GM23338 (cell line): ENCODE measurements around the gene RIPPLY2. TPM values are rescaled to one million over a fixed set of nuclear protein-coding genes. Genes with fewer than 3 reads are reported as not detected.

ENCODE experiments used
- ATAC-seq: fragments of 200-7000 bp; cut with Tn5 transposase; 3 replicates; pipeline ENCODE4 v1.9.1; 2020
- DNase-seq: peaks from one replicate; pipeline ENCODE4 v3.0.0-alpha.2; 2015; ENCODE audit warnings: low spot score
- H2AFZ ChIP-seq: fragments of 200-600 bp; sonication (generic); 2 replicates; pipeline ENCODE4 v1.8.0; 2016; ENCODE audit warnings: antibody characterized with exemption, mild to moderate bottlenecking, moderate library complexity
- H3F3A ChIP-seq: fragments of 200-600 bp; sonication (generic); replicated peaks from 2 replicates; pipeline ENCODE4 v1.8.0; 2017; ENCODE audit warnings: antibody characterized with exemption, mixed run types, low read depth
- H3K27ac ChIP-seq: fragments of 200-600 bp; sonication (generic); 2 replicates; pipeline ENCODE4 v1.6.1; 2016; ENCODE audit warnings: low read depth
- H3K27me3 ChIP-seq: fragments of 200-600 bp; sonication (generic); 2 replicates; pipeline ENCODE4 v1.8.0; 2016; ENCODE audit warnings: mild to moderate bottlenecking, mixed run types, moderate library complexity; ENCODE audit not compliant: insufficient read depth
- H3K36me3 ChIP-seq: fragments of 200-600 bp; sonication (generic); 2 replicates; pipeline ENCODE4 v1.8.0; 2016; ENCODE audit warnings: mild to moderate bottlenecking; ENCODE audit not compliant: insufficient read depth
- H3K4me1 ChIP-seq: fragments of 200-600 bp; sonication (generic); 2 replicates; pipeline ENCODE4 v1.8.0; 2016; ENCODE audit warnings: mild to moderate bottlenecking, moderate library complexity; ENCODE audit not compliant: insufficient read depth
- H3K4me2 ChIP-seq: fragments of 200-600 bp; sonication (generic); 2 replicates; pipeline ENCODE4 v1.7.1; 2017; ENCODE audit warnings: mixed run types
- H3K4me3 ChIP-seq: fragments of 200-600 bp; sonication (generic); 2 replicates; pipeline ENCODE4 v1.6.1; 2016; ENCODE audit warnings: mixed run types
- H3K79me2 ChIP-seq: fragments of 200-600 bp; sonication (generic); replicated peaks from 2 replicates; pipeline ENCODE4 v1.8.0; 2017; ENCODE audit warnings: mild to moderate bottlenecking; ENCODE audit not compliant: insufficient read depth
- H3K9me2 ChIP-seq: fragments of 200-600 bp; sonication (generic); 2 replicates; pipeline ENCODE4 v1.8.0; 2017; ENCODE audit not compliant: insufficient read depth
- H4K20me1 ChIP-seq: fragments of 200-600 bp; sonication (generic); replicated peaks from 2 replicates; pipeline ENCODE4 v1.8.0; 2017; ENCODE audit warnings: mild to moderate bottlenecking; ENCODE audit not compliant: insufficient read depth
- H3K27ac Mint-ChIP-seq: 2 replicates; pipeline ENCODE4 v1.8.0; 2020; ENCODE audit warnings: inconsistent platforms, mild to moderate bottlenecking, moderate library complexity, mixed read lengths
- H3K27me3 Mint-ChIP-seq: 3 replicates; pipeline ENCODE4 v1.8.0; 2022; ENCODE audit warnings: low read depth, mild to moderate bottlenecking, moderate library complexity, mixed read lengths, inconsistent platforms; ENCODE audit not compliant: insufficient read depth, poor library complexity
- H3K36me3 Mint-ChIP-seq: 3 replicates; pipeline ENCODE4 v1.8.0; 2021; ENCODE audit warnings: low read depth, mild to moderate bottlenecking, inconsistent platforms, moderate library complexity, mixed read lengths
- H3K4me1 Mint-ChIP-seq: 3 replicates; pipeline ENCODE4 v1.8.0; 2020; ENCODE audit warnings: mild to moderate bottlenecking, inconsistent platforms, mixed read lengths
- H3K4me3 Mint-ChIP-seq: 3 replicates; pipeline ENCODE4 v1.8.0; 2021; ENCODE audit warnings: moderate library complexity, mild to moderate bottlenecking, inconsistent platforms, mixed read lengths
- H3K9me3 Mint-ChIP-seq: 3 replicates; pipeline ENCODE4 v1.8.0; 2020; ENCODE audit warnings: moderate library complexity, mild to moderate bottlenecking, inconsistent platforms, mixed read lengths
- CREB1 ChIP-seq: fragments of 250-450 bp; sonication (Bioruptor Pico); IDR thresholded peaks from 2 replicates; pipeline ENCODE4 v1.5.0; 2020; ENCODE audit warnings: low read depth, mild to moderate bottlenecking, moderate library complexity
- CTCF ChIP-seq, 2 experiments: fragments of 200-600 bp in 1 of 2; sonication (generic) in 1 of 2; conservative IDR thresholded peaks; 2 replicates each; pipeline versions ENCODE4 v1.5.1 to v1.6.1; 2016 to 2017; ENCODE audit warnings: antibody characterized with exemption in 2 of 2, low read depth in 2 of 2, mild to moderate bottlenecking in 2 of 2, moderate library complexity in 1 of 2
- NANOG ChIP-seq: IDR thresholded peaks from 2 replicates; pipeline ENCODE4 v1.6.1; 2016; ENCODE audit warnings: antibody characterized with exemption, borderline replicate concordance
- REST ChIP-seq: IDR thresholded peaks from one replicate; pipeline ENCODE4 v1.6.1; 2018; ENCODE audit warnings: antibody characterized with exemption; ENCODE audit not compliant: unreplicated experiment
- ZNF114 ChIP-seq: fragments of 250-450 bp; sonication (Bioruptor Pico); IDR thresholded peaks from 2 replicates; pipeline ENCODE4 v1.5.0; 2020; ENCODE audit warnings: mild to moderate bottlenecking, moderate library complexity
- ZNF462 ChIP-seq: fragments of 250-450 bp; sonication (Bioruptor Pico); IDR thresholded peaks from 2 replicates; pipeline ENCODE4 v1.5.0; 2020; ENCODE audit warnings: mild to moderate bottlenecking, moderate library complexity
- polyA plus RNA-seq: library from polyadenylated mRNA; unstranded; fragments of >200 nt; fragmentation: Nextera tagmentation; extraction: Ambion mirVana; gene quantifications from 2 replicates; pipeline ENCODE4 v1.2.1, GENCODE V29; 2016
- total RNA-seq: library from RNA; depleted of rRNA; stranded (reverse); fragments of >200 nt; shearing (Covaris generic); gene quantifications from 2 replicates; pipeline ENCODE4 v1.2.3, GENCODE V29; 2014

Gene RIPPLY2
- total and polyA plus RNA-seq, 2 experiments from 2014 or later: 3.4 to 4.0 TPM

GRCh38 chr6:83885984-83886383 is 32.8 kb downstream of the RIPPLY2 start (continued):
- TF ChIP-seq ZNF462 (CRISPR knock-in tag) (no peak), REST (no peak), CREB1 (CRISPR knock-in tag) (no peak), ZNF114 (CRISPR knock-in tag) (no peak)

GRCh38 chr6:83889621-83890020 is 36.5 kb downstream of the RIPPLY2 start:
- Histone ChIP-seq H4K20me1 (no peaks in the 10 kb centered on the region), H2AFZ (no peak overlapping the region), H3K27ac (no peak overlapping the region), H3K79me2 (0 out of 2 replicates have a peak, but pooled peaks cover 15% of the 10 kb centered on the region), H3K4me1 (peaks cover 14% of the 10 kb centered on the region), H3K4me3 (no peak overlapping the region), H3K36me3 (no peaks in the 10 kb centered on the region), H3F3A (no peaks in the 10 kb centered on the region), H3K4me2 (no peak overlapping the region), H3K27me3 (no peaks in the 10 kb centered on the region), H3K9me2 (no peaks in the 10 kb centered on the region)
- Mint-ChIP-seq H3K27me3 (no peaks in the 10 kb centered on the region), H3K4me1 (peaks cover 3% of the 10 kb centered on the region), H3K9me3 (no peaks in the 10 kb centered on the region), H3K4me3 (no peak overlapping the region), H3K36me3 (no peaks in the 10 kb centered on the region), H3K27ac (no peak overlapping the region)
- ATAC-seq (no peak), DNase-seq (no peak)
- TF ChIP-seq CTCF (conservative IDR thresholded peaks at IDR 0.05; ENCODE audit: low read depth in 2 of 2) (no peak), NANOG (no peak), REST (no peak)
